CD14-positive monocyte (primary cell): ENCODE results near the gene JUP. TPM values are rescaled to one million over a fixed set of nuclear protein-coding genes. Genes with fewer than 3 reads are reported as not detected.
A peak's percentile ranks its signal among the peaks of the same experiment; 100 is the strongest.

Experiments used
- DNase-seq, 3 donors: peaks; one replicate each; pipeline ENCODE4 v3.0.0-alpha.2; 2011 to 2022
- H2AFZ ChIP-seq: 2 replicates; pipeline ENCODE4 v1.6.0; 2012; ENCODE audit warnings: mild to moderate bottlenecking, low read depth, low read length, inconsistent platforms; ENCODE audit not compliant: insufficient read depth, poor library complexity, severe bottlenecking
- H3K27ac ChIP-seq, 2 donors: 1 replicate in 1 of 2; 2 replicates in 1 of 2; pipeline ENCODE4 v1.5.1; 2012 to 2013; ENCODE audit warnings: low read length in 2 of 2, control low read depth in 1 of 2, inconsistent platforms in 1 of 2, low read depth in 1 of 2, mild to moderate bottlenecking in 1 of 2
- H3K27me3 ChIP-seq, 2 donors: one replicate each; pipeline versions ENCODE4 v1.6.0 to v1.6.1; 2011 to 2013; ENCODE audit warnings: low read length in 2 of 2; ENCODE audit not compliant: control insufficient read depth in 2 of 2, insufficient read depth in 2 of 2
- H3K36me3 ChIP-seq, 2 donors: replicated peaks in 1 of 2; 1 replicate in 1 of 2; 2 replicates in 1 of 2; pipeline versions ENCODE4 v1.5.1 to v1.6.1; 2012 to 2013; ENCODE audit warnings: low read length in 2 of 2, control low read depth in 1 of 2, inconsistent platforms in 1 of 2, mild to moderate bottlenecking in 1 of 2; ENCODE audit not compliant: insufficient read depth in 2 of 2, control insufficient read depth in 1 of 2
- H3K4me1 ChIP-seq, 2 donors: 1 replicate in 1 of 2; 2 replicates in 1 of 2; pipeline versions ENCODE4 v1.5.1 to v1.6.1; 2012 to 2013; ENCODE audit warnings: low read length in 2 of 2, control low read depth in 1 of 2, inconsistent platforms in 1 of 2, mild to moderate bottlenecking in 1 of 2, moderate library complexity in 1 of 2; ENCODE audit not compliant: insufficient read depth in 2 of 2, control insufficient read depth in 1 of 2
- H3K4me2 ChIP-seq: replicated peaks from 2 replicates; pipeline ENCODE3; 2012; ENCODE audit warnings: low read length, moderate library complexity, mild to moderate bottlenecking; ENCODE audit not compliant: poor library complexity, severe bottlenecking; ENCODE audit errors: extremely low read depth
- H3K4me3 ChIP-seq, 3 experiments: fragments of 200-600 bp in 1 of 3; sonication (generic) in 1 of 3; replicated peaks in 1 of 3; 1 replicate in 2 of 3; 2 replicates in 1 of 3; pipeline ENCODE4 v1.5.1; 2011 to 2013; ENCODE audit warnings: low read length in 3 of 3, mild to moderate bottlenecking in 3 of 3, control low read depth in 2 of 3, low read depth in 2 of 3, inconsistent platforms in 1 of 3, moderate library complexity in 1 of 3
- H3K79me2 ChIP-seq: 2 replicates; pipeline ENCODE4 v1.6.0; 2012; ENCODE audit warnings: mild to moderate bottlenecking, control low read depth, inconsistent platforms, low read length, moderate library complexity; ENCODE audit not compliant: insufficient read depth
- H3K9ac ChIP-seq: 2 replicates; pipeline ENCODE4 v1.6.0; 2017; ENCODE audit warnings: low read length, mild to moderate bottlenecking; ENCODE audit not compliant: insufficient read depth, poor library complexity, severe bottlenecking
- H3K9me3 ChIP-seq, 2 donors: replicated peaks in 1 of 2; 1 replicate in 1 of 2; 2 replicates in 1 of 2; pipeline versions ENCODE4 v1.5.1 to v1.6.1; 2012 to 2013; ENCODE audit warnings: low read length in 2 of 2, control low read depth in 1 of 2; ENCODE audit not compliant: control insufficient read depth in 1 of 2, insufficient read depth in 1 of 2
- H4K20me1 ChIP-seq: 2 replicates; pipeline ENCODE4 v1.6.0; 2012; ENCODE audit warnings: mild to moderate bottlenecking, low read length, control low read depth, moderate library complexity; ENCODE audit not compliant: insufficient read depth
- H3K27ac Mint-ChIP-seq, 7 donors: one replicate each; pipeline ENCODE4 v1.8.0; 2020; ENCODE audit warnings: mild to moderate bottlenecking in 7 of 7, mixed read lengths in 7 of 7, moderate library complexity in 6 of 7, inconsistent platforms in 2 of 7
- H3K27me3 Mint-ChIP-seq, 3 donors: one replicate each; pipeline ENCODE4 v1.8.0; 2021 to 2022; ENCODE audit warnings: low read depth in 3 of 3, mild to moderate bottlenecking in 3 of 3, mixed read lengths in 3 of 3, moderate library complexity in 3 of 3, inconsistent platforms in 1 of 3
- H3K36me3 Mint-ChIP-seq, 2 donors: one replicate each; pipeline ENCODE4 v1.8.0; 2020; ENCODE audit warnings: mixed read lengths in 2 of 2, inconsistent platforms in 1 of 2, mild to moderate bottlenecking in 1 of 2
- H3K4me1 Mint-ChIP-seq: one replicate; pipeline ENCODE4 v1.8.0; 2020; ENCODE audit warnings: mild to moderate bottlenecking, mixed read lengths
- H3K4me3 Mint-ChIP-seq, 2 donors: one replicate each; pipeline ENCODE4 v1.8.0; 2020; ENCODE audit warnings: mild to moderate bottlenecking in 2 of 2, mixed read lengths in 2 of 2, moderate library complexity in 1 of 2
- H3K9me3 Mint-ChIP-seq, 7 donors: one replicate each; pipeline ENCODE4 v1.8.0; 2020 to 2022; ENCODE audit warnings: mixed read lengths in 7 of 7, mild to moderate bottlenecking in 6 of 7, moderate library complexity in 6 of 7, inconsistent platforms in 2 of 7
- WGBS: methylation state at CpG from one replicate; pipeline ENCODE4 v1.1.5; 2013; ENCODE audit warnings: missing lambda C conversion rate; ENCODE audit not compliant: insufficient coverage; 5-methylcytosine and 5-hydroxymethylcytosine counted together
- intact Hi-C, 2 donors: fragments of 100-400 bp; cut with micrococcal nuclease; formaldehyde crosslinking; loops; one replicate each; pipeline versions ENCODE4 v1.15.0 to v1.15.1; 2023
- polyA plus RNA-seq, 3 donors: library from polyadenylated mRNA; depleted of rRNA in 1 of 3; unstranded in 2 of 3; stranded (reverse) in 1 of 3; fragments of 300-500 nt in 2 of 3; fragments of >200 nt in 1 of 3; fragmentation: Illumina TruSeq in 2 of 3; gene quantifications; 1 replicate in 2 of 3; 2 replicates in 1 of 3; pipeline ENCODE4 v1.2.3, GENCODE V29; 2012 to 2021
- TF ChIP-seq, protein P1 (sequence below): fragments of 200-600 bp; IDR thresholded peaks from one replicate; pipeline ENCODE4 v1.8.0; 2022; ENCODE audit warnings: antibody characterized with exemption, mild to moderate bottlenecking

Gene JUP
- polyA plus RNA-seq, 3 donors = 14.0 to 22.1 (median 15.4) TPM

DNA sequence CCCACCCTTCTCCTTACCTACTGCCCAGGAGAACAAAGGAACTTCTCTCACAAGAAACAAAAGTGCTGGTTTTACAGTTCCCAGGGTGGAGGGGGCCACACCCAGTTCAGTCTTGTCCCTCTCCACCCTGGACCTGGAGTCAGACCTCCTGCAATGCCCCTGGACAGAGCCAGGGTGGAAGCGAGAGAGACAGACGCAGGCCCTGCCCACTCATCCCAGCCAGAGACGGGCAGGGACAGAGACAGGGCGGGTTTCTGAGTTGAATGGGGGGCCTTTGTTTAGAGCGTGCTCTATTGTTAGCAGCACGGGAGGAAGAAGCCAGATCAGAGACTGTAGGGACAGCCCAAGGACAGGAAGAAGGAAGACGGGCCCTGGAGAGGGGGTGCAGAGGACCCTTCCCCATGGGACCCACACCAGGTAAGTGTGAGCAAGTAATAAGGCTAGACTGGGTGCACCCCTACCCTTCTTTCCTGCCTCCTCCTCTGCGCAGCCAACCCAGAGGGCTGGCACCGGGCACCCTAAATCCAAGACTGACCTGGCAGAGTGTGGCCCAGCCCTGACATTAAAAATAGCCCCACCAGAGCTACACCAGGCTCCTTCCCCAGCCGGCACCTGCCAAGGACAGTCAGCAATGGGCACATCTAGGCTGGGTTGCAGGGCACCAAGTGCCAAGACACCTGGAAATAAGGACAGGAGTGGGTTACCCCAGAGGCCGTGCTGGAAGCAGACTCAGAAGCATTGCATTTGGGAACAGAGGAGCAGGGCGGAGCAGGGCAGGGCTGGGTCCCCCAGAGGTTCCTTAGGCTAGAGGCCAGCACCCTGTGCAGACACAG, 10.9 kb downstream of the JUP start:
- TF ChIP-seq, protein P1, sequence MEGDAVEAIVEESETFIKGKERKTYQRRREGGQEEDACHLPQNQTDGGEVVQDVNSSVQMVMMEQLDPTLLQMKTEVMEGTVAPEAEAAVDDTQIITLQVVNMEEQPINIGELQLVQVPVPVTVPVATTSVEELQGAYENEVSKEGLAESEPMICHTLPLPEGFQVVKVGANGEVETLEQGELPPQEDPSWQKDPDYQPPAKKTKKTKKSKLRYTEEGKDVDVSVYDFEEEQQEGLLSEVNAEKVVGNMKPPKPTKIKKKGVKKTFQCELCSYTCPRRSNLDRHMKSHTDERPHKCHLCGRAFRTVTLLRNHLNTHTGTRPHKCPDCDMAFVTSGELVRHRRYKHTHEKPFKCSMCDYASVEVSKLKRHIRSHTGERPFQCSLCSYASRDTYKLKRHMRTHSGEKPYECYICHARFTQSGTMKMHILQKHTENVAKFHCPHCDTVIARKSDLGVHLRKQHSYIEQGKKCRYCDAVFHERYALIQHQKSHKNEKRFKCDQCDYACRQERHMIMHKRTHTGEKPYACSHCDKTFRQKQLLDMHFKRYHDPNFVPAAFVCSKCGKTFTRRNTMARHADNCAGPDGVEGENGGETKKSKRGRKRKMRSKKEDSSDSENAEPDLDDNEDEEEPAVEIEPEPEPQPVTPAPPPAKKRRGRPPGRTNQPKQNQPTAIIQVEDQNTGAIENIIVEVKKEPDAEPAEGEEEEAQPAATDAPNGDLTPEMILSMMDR = no peak
- H3K9me3 ChIP-seq = no peaks in the 10 kb centered on the region
- H3K4me3 Mint-ChIP-seq = no peak overlapping the region
- peaks cover 0 to 11% (median 10%) of the 10 kb centered on the region in 3 donors for H3K27me3 Mint-ChIP-seq
- intact Hi-C loops = no loop called here
- H3K9ac ChIP-seq = no peak overlapping the region
- 99% methylated on average over 7 of the region's 12 CpGs for WGBS
- H3K9me3 Mint-ChIP-seq = peaks cover 0 to 2% (median 0%) of the 10 kb centered on the region in 7 donors
- no peak overlapping the region for H2AFZ ChIP-seq
- H4K20me1 ChIP-seq = peaks cover 55% of the 10 kb centered on the region
- peak overlapping the region in 1 of 7 donors; percentile 48 for H3K27ac Mint-ChIP-seq
- no peaks in the 10 kb centered on the region for H3K27me3 ChIP-seq
- H3K4me1 Mint-ChIP-seq = peaks cover 22% of the 10 kb centered on the region
- no peaks in the 10 kb centered on the region for H3K79me2 ChIP-seq
- no peak overlapping the region for H3K4me2 ChIP-seq
- H3K4me3 ChIP-seq = no peak overlapping the region
- H3K4me1 ChIP-seq = peaks cover 26% of the 10 kb centered on the region in 2 donors
- no peak for DNase-seq
- H3K36me3 ChIP-seq = peaks cover 7 to 35% of the 10 kb centered on the region in 2 donors
- H3K36me3 Mint-ChIP-seq = peaks cover 5 to 6% of the 10 kb centered on the region in 2 donors
- H3K27ac ChIP-seq = no peak overlapping the region

DNA sequence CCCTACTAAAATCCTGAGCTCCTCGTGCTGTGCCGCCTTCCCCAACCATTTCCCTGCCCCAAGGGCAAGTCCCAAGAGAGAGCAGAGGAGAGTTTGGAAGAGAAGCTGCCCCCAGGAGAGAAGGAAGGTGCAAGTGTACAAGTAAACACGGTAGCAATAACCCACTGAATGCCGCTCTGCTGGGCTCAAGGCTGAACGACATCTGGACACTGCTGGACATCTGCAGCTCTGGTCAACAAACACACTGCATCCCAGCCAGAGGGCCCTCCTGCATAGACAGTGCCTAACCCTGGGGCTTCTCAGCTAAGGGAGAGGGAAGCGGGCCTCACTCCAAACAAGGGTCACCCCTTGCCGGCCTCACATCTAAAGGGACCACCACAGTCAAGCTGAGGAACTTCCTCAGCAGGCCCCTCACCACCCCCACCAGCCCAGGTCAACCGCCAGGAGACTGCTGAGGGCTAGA, 12.7 kb downstream of the JUP start:
- Histone ChIP-seq H3K9me3 (no peaks in the 10 kb centered on the region), H3K9ac (no peak overlapping the region), H3K4me3 (no peak overlapping the region), H4K20me1 (peaks cover 47% of the 10 kb centered on the region), H3K4me2 (no peak overlapping the region), H3K4me1 (peaks cover 13 to 14% of the 10 kb centered on the region in 2 donors), H3K36me3 (peaks cover 17 to 54% of the 10 kb centered on the region in 2 donors), H3K79me2 (no peaks in the 10 kb centered on the region), H2AFZ (no peak overlapping the region), H3K27me3 (no peaks in the 10 kb centered on the region), H3K27ac (no peak overlapping the region)
- 65% methylated on average over 3 of the region's 8 CpGs for WGBS
- no peak for DNase-seq
- intact Hi-C loops = no loop called here
- peaks cover 6 to 10% of the 10 kb centered on the region in 2 donors for H3K36me3 Mint-ChIP-seq
- peaks cover 0 to 9% (median 9%) of the 10 kb centered on the region in 3 donors for H3K27me3 Mint-ChIP-seq
- H3K4me1 Mint-ChIP-seq = peaks cover 10% of the 10 kb centered on the region
- no peak overlapping the region for H3K4me3 Mint-ChIP-seq
- H3K27ac Mint-ChIP-seq = peak overlapping the region in 1 of 7 donors; percentile 41
- TF ChIP-seq, protein P1 = no peak
- H3K9me3 Mint-ChIP-seq = peaks cover 0 to 2% (median 0%) of the 10 kb centered on the region in 7 donors
